ENCODE results near the gene TOR2A.
"Not testable (repeated sequence)": the region's sequence is repeated elsewhere in the genome, so short reads cannot be mapped to it uniquely, and the experiment has no call there.

Gene TOR2A

GRCh38 chr9:127734747-127735529, at the start of gene TOR2A:
Gene TOR2A (minus strand): TSS chr9:127735294. CDS start chr9:127735270, 24 bp downstream.
- DNase-seq (ENCODE audit: low spot score): peak; percentile 99

DNA sequence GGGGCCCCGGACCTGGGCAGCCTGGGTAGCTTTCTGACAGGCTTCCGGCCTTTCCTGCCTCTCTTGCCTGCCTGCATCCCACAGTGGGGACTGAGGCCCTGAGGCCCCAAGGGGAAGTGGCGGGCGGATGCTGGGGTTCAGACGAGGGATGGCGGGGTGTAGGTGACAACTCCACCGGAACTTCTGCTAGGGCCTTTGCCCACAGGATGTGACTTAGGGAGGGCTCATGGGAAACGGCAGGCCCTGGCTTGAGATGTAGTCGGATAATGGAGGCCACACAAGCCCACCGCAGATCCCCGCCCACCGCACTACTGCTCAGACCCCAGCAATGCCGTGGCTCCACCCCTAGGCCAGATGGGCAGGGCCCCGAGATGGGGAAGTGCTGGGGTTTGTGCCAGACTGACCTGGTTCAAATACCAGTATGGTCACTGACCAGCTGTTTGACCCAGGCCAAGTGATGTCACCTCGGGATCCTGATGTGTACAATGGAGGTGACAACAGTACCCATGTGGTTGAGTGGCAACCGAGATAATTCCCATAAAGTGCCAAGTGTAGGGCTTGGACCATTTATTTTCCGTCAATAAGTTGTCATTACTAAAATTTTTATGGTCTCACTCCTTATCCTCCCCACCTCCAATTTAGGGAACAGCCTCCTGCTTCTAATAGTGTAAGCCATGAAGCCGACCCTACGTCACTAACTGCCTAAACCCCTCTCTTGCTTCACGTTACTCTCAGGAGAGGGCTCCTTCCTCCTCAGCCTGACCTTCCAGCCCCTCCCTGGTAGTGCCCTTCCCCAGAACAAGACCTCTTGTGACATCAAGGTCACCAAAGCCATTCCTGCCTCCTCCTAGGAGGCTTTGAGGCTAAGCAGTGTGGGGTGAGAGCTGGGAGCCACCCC, 48.3 kb upstream of the TOR2A start:
- DNase-seq (ENCODE audit: low spot score): no peak

DNA sequence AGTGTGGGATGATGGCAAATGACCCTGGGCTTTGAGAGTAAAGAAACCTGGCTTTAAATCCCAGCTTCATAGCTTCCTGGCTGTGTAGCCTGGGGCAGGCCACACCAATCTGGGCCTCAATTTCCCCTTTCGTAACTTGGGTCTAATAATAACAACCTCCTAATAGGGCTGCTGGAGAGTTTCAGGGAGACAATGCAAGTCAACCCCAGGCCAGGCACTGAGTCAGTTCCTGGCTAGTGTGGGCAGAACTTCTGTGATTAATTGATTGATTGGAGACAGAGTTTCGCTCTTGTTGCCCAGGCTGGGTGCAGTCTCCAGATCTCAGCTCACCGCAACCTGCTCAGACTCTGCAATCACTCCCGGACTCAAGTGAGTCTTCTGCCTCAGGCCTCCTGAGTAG, 46.7 kb upstream of the TOR2A start:
- DNase-seq (ENCODE audit: low spot score): no peak

DNA sequence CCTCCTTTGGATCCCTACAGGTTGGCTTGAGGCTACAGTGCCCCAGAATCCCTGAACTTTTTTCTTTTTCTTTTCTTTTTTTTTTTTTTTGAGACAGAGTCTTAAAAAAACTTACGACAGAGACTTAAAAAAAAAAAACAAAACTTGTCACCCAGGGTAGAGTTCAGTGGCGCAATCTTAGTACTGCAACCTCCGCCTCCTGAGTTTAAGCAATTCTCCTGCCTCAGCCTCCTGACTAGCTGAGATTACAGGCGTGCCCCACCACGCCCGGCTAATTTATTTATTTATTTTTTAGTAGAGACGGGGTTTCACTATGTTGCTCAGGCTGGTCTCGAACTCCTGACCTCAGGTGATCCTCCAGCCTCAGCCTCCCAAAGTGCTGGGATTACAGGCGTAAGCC, 45.8 kb upstream of the TOR2A start:
- DNase-seq (ENCODE audit: low spot score): not testable (repeated sequence)

DNA sequence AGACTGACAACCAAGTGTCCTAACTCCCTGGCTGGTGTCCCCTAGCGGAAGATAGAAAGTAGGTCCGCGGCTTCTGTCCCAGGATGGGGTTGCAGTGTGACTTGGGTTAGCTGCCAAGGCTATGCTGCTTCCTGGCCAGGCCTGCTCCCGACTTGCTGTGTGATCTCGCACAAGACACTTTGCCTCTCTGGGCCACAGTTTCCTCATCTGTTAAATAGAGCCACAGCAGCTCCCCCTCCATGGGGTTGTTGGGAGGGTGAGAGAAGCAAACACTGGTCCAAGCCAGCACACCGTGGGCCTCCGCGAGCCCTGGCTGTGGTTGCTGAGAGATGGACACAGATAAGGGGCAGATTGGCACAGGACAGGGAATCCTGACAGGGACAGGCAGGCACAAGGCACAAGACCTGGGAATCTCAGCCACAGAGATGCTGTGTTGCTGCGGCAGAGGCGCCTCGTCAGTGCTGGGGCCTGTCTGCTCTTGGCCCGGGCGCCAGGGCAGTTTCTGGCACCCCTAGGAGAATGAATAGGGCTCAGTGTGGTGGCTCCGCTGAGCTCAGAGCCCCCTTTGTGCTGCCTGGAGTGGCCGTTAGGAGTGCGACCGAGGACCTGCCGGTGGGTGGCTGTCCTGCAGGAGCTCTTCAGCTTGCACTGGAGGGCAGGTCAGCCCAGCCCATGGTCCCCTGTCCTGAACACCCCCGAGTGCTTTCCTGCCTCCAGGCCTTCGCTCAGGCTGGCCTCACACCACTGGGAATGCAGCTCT, 45.2 kb upstream of the TOR2A start:
- DNase-seq (ENCODE audit: low spot score): no peak

- no peak for DNase-seq (ENCODE audit: low spot score)
Observed at GRCh38 chr9:127779136-127779981, 44.3 kb upstream of the TOR2A start.

GRCh38 chr9:127778280-127779135, 43.4 kb upstream of the TOR2A start, which contains the start of gene SH2D3C:
Gene SH2D3C (minus strand): TSS chr9:127778666. CDS start chr9:127778627, 39 bp downstream.
- DNase-seq (ENCODE audit: low spot score): no peak

GRCh38 chr9:127777368-127777980, 42.4 kb upstream of the TOR2A start:
- DNase-seq (ENCODE audit: low spot score): no peak

DNA sequence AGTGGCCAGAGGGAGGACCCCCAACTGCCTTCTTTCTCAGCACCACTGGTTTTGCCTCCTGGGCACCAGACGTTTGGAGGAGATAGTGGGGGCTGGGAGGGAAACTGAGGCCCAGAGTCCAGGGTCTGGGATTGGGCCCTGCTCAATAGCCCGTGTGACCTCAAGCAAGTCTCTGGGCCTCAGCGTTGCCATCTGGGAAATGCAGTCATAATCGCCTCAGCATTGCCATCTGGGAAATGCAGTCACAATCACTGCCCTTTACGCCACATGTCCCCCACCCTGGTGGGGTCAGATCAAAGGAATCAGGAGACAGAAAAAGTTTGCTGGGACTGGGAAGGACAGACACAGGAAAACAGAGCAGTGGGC, 41.8 kb upstream of the TOR2A start:
- no peak for DNase-seq (ENCODE audit: low spot score)

GRCh38 chr9:127776195-127776923, 41.3 kb upstream of the TOR2A start:
- no peak for DNase-seq (ENCODE audit: low spot score)

DNA sequence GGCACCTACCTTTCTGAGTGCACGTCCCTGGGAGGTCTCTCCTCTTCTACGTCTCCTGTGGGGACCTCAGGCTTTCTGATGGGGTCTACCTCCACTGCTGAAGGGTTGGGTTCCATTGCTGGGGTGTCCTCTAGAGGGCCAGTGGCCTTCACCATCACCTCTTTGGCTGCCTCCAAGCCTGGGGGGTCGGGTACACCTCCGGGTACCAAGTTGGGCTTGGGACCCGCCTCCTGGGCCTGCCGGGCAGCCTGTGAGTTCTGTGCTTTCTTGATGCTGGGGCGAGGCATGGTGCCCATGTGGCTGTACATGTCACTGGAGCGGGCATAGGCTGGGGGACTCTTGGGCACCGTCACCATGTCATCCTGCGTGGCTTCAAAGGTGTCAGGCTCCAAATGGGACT, 38.9 kb upstream of the TOR2A start:
- no peak for DNase-seq (ENCODE audit: low spot score)

DNA sequence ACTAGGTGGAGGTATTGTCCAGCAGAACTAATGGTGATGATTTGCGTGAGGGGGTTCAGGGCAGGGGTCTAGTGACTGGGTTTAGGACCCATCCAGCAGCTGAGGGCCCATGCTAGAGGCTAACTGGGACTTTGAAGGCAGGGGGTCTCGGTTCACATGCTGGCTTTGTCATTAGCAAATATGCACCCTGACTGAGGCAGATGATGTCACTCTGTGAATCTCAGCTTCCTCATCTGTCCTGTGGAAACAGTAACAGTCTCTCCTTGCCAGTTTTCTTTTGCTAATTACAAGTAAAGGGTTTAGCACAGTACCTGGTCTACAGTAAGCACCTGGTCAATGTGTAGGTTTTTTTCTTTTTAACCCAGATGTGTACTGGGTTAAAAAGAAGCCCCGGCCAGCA, 38.2 kb upstream of the TOR2A start:
- no peak for DNase-seq (ENCODE audit: low spot score)

DNA sequence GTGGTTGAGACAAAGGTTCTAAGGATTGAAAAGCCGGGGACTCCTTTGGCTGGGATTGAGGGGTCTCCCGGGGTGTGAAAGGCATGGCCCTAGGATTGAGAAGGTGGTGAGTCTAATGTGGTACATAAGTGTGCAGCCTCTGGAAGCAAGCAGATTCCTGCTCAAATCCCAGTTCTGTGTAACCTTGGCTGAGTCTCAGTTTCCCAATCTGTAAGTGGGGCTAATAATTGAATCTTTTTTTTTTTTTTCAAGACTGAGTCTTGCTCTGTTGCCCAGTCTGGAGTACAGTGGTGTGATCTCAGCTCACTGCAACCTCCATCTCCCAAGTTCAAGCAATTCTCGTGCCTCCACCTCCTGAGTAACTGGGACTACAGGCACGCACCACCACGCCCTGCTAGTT, 37.5 kb upstream of the TOR2A start:
- DNase-seq (ENCODE audit: low spot score): no peak

- DNase-seq (ENCODE audit: low spot score): no peak
Observed at GRCh38 chr9:127771570-127772189, 36.6 kb upstream of the TOR2A start.

- peak; percentile 99 for DNase-seq (ENCODE audit: low spot score)
Observed at GRCh38 chr9:127770905-127771569, 35.9 kb upstream of the TOR2A start.

GRCh38 chr9:127770583-127770904, 35.5 kb upstream of the TOR2A start:
- no peak for DNase-seq (ENCODE audit: low spot score)

DNA sequence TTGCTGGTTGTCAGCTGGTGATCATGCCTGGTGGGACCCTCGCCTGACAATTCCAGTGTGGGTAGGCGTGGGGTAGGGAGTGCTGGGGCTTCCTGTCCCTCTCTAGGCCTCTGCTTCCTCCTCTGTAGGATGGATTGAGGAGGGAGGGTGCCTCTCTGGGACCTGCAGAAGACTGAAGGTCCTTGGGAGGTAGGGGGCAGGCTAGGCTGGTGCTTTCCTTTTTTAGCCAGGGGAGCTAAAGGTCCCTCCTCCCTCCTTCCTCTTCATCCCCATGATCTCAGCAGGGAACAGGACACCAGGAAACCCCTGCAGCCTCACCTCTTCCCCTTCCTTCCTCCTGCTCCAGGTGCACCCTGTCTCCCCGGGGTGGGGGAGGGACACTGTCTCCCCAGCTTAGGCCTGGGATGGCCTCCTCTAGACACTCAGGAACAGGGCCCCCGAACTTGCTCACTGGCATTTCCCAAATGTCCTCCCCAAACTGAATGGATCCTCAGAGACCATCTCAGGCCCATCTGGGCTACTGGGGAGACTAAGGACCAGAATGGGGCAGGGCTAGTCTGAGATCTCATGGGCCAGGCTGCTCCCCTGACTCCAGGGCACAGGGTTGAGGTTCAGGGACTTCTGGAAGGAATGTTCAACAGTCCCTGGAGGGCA, 35.0 kb upstream of the TOR2A start:
- DNase-seq (ENCODE audit: low spot score): no peak

DNA sequence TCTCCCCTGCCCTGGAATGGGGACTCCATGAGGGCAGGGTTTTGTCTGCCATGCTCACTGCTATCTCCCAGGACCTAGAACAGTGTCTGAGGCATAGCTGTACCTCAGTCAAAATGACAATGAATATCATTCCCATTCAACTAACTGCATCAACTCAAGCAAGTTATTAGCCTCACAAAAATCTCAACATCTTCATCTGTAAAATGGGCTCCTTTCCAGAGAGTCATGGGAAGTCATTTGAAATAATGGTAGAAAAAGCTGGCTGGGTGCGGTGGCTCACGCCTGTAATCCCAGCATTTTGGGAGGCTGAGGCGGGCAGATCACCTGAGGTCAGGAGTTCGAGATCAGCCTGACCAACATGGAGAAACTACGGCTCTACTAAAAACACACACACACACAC, 34.0 kb upstream of the TOR2A start:
- no peak for DNase-seq (ENCODE audit: low spot score)
